HG03565 (cell line): Measurements from ENCODE around the gene ZSWIM8.
"Not testable (repeated sequence)": the region's sequence is repeated elsewhere in the genome, so short reads cannot be mapped to it uniquely, and the experiment has no call there.

Source experiments
- ATAC-seq: cut with Tn5 transposase; IDR thresholded peaks from one replicate; pipeline ENCODE4 v1.9.1; 2021; ENCODE audit warnings: mild to moderate bottlenecking, moderate library complexity; ENCODE audit not compliant: unreplicated experiment

Gene ZSWIM8, protein sequence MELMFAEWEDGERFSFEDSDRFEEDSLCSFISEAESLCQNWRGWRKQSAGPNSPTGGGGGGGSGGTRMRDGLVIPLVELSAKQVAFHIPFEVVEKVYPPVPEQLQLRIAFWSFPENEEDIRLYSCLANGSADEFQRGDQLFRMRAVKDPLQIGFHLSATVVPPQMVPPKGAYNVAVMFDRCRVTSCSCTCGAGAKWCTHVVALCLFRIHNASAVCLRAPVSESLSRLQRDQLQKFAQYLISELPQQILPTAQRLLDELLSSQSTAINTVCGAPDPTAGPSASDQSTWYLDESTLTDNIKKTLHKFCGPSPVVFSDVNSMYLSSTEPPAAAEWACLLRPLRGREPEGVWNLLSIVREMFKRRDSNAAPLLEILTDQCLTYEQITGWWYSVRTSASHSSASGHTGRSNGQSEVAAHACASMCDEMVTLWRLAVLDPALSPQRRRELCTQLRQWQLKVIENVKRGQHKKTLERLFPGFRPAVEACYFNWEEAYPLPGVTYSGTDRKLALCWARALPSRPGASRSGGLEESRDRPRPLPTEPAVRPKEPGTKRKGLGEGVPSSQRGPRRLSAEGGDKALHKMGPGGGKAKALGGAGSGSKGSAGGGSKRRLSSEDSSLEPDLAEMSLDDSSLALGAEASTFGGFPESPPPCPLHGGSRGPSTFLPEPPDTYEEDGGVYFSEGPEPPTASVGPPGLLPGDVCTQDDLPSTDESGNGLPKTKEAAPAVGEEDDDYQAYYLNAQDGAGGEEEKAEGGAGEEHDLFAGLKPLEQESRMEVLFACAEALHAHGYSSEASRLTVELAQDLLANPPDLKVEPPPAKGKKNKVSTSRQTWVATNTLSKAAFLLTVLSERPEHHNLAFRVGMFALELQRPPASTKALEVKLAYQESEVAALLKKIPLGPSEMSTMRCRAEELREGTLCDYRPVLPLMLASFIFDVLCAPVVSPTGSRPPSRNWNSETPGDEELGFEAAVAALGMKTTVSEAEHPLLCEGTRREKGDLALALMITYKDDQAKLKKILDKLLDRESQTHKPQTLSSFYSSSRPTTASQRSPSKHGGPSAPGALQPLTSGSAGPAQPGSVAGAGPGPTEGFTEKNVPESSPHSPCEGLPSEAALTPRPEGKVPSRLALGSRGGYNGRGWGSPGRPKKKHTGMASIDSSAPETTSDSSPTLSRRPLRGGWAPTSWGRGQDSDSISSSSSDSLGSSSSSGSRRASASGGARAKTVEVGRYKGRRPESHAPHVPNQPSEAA (N-terminal part only)

DNA sequence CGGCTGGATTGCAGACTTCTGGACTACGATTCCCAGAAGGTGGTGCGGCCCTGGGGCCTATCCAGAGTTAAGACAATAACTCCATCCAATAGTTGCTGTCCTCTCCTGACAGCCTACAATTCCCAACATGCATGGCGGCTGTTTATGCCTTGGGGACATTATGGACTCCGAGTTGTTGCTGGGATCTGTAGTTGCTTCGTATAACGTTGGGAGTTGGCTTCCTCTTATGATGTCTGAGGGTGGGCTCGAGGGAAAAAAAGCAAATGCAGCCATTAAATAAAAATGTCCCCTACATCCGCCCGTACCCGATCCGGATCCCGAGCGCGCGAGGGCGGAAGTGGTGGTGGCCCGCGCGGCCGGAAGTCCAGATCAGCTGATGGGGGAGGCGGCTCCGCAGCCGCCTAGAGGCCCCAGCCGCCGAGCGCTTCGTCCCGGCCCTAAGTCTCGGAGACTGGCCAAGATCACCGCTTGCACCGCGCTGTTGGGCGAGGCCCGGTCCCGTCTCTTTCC, at the start of gene ZSWIM8:
Gene ZSWIM8, plus strand, starts transcription at position 396 of the 510 bp plus-strand sequence. CDS start 273 bp downstream, outside the sequence.
- ATAC-seq, result peak; percentile 74

DNA sequence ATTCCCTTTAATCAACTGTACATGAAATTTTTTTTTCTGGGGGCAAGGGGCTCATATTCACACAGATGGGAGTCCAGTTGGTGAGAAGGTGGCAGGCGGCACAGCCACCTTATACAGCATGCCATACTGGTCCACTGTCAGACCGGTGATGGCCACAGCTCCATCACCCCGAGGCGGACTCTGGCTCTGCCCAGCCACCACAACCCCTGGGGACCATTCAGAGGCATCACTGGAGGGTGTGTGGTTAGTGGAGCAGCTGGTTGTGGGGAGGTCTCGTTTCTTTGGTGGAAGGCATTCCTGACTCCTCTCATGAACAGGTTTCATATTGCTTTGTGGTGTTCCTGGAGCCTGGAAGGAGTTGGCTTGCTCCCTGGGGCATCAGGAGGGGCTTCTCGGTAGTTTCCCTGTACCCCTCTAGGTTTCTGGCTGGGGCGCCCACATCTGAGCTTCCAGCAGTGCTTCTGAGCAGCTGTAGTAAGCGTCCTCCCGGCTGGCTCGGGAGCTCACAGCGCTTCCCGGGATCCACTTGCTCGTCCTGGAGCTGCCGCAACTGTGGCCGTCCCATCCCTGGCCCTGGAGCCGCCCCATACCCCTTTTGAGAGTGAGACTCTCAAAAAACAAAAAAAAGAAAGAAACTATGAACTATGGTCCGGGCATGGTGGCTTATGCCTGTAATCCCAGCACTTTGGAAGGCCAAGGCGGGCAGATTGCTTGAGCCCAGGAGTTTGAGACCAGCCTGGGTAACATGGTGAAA, 44.7 kb upstream of the ZSWIM8 start:
- not testable (repeated sequence) for ATAC-seq

DNA sequence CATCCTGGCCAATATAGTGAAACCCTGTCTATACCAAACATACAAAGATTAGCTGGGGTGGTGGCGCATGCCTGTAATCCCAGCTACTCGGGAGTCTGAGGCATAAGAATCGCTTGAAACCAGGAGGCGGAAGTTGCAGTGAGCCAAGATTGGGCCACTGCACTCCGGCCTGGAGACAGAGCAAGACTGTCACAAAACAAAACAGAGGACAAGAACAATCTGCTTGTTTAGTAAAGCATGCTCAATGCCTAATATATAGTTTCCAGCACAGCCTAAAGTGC, 43.0 kb upstream of the ZSWIM8 start:
- no peak for ATAC-seq

DNA sequence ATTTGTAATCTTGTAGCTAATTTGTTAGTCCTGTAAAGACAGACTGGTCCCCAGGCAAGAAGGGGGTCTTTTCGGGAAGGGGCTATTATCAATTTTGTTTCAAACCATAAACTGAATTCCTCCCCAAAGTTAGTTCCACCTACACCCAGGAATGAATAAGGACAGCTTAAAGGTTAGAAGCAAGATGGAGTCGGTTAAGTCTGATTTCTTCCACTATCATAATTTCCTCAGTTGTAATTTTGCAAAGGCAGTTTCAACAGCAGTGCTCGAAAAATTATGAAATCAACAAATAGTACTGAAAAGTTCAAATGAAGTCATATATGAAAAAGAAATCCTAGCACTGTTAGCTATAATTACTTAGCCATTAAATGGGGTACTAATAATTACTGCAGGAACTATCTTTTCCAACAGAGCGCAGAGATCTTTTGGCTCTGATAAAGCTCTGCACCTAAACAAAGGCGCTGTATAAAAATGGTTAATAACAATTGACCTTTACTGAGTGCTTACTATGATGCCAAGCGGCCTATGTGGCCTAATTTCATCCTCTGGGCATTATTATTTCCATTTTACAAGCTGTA, 42.0 kb upstream of the ZSWIM8 start:
- no peak for ATAC-seq

DNA sequence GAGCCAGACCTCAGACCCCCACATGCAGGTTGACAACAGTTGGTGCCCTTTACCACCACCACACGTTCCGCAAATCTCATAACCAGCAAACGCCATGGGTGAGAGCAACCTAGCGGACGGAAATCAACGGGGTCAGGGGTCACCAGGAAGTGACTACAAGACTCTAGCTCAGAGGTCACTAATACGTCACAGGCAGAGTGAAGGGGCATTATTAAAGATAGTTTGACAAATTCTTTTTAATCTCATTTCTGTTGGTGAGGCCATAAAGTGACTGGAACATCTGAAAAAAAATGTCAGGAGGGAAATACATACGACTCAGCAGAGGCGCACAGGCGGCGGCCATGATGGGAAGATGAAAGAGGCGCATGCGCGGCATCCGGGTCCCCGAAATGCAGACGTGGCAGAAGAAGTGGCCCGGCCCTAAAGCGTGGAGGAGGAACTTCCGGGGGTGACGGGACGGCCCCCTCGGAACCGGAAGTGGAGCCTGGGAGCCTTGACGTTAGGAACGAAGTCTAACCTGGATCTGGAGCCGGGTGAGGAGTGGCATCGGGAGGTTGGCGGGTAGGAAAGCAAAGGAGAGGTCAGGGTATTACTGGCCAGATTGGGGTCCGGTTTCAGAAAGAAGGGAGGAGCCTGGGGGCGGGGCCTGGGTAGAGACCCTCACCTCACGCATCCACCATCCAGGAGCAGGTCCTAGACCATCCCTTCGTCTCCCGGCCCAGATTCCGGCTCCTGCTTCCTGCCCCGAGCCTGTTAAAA, 41.3 kb upstream of the ZSWIM8 start, which contains the start of gene SEC24C:
Gene SEC24C, plus strand, starts transcription at position 468 of the 759 bp plus-strand sequence. CDS start 2,461 bp downstream, outside the sequence.
- peak; percentile 87 for ATAC-seq

DNA sequence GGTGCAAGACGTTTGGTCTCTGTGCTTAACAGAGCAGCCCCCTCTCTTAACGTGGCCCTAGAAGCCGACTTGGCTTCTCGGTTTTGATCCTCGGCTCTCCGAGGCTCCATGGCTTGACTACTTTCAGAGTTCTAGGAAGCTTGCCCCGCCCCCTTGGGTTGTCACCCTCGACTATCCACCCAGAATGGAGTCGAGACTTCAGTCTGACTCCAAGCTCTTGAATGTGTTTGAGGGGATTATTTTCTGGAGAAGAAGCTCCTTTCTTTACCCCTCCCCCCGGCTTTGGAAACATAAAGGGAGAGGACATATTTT, 40.8 kb upstream of the ZSWIM8 start:
- peak; percentile 10 for ATAC-seq

DNA sequence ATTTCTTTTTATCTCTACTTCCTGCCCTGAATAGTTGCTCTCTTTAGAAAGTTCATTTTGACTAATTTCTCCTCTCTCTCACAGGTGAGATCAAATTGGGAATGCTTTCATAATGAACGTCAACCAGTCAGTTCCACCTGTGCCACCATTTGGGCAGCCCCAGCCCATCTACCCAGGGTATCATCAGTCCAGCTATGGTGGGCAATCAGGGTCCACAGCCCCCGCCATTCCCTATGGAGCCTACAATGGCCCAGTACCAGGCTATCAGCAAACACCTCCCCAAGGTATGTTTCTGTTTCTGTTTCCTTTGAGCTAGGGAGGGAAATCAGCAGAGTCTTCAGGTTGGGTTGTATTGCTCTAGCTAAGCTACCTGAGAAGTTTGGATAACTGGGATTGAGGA, 38.7 kb upstream of the ZSWIM8 start:
- ATAC-seq, result no peak

DNA sequence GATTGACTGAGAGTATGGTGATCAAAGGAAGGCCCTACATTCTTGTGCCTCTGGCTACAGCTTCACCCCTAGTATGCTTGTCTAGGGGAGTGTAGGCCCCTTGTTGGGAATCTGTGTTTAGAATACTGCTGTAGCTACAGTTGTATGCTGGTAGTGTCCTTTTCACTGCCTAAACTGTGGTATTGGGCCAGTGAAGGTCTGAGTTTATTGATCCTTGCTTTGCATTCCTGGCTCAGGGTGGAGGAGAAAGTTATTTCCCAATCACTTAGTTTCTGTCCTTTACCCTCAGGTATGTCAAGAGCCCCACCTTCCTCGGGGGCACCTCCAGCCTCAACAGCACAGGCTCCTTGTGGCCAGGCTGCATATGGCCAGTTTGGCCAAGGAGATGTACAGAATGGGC, 34.6 kb upstream of the ZSWIM8 start:
- no peak for ATAC-seq

DNA sequence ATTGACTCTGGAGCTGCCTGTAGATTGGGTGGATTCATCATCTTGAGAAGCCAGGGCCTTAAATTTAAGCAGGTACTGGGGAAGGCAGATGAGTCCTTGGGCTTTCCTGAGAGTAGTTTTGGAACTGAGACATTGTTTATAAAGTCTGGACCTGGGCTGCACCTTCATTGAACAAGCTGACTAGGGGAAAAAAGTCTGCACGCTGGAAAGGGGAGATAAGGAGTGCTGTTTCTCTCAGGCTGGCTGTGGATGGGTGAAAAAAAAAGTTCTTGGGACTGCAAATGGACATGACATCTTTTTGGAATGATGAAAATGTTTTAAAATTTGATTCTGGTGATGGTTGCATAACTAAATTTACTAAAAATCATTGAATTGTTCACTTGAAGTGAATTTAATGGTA, 29.2 kb upstream of the ZSWIM8 start:
- ATAC-seq, result no peak

DNA sequence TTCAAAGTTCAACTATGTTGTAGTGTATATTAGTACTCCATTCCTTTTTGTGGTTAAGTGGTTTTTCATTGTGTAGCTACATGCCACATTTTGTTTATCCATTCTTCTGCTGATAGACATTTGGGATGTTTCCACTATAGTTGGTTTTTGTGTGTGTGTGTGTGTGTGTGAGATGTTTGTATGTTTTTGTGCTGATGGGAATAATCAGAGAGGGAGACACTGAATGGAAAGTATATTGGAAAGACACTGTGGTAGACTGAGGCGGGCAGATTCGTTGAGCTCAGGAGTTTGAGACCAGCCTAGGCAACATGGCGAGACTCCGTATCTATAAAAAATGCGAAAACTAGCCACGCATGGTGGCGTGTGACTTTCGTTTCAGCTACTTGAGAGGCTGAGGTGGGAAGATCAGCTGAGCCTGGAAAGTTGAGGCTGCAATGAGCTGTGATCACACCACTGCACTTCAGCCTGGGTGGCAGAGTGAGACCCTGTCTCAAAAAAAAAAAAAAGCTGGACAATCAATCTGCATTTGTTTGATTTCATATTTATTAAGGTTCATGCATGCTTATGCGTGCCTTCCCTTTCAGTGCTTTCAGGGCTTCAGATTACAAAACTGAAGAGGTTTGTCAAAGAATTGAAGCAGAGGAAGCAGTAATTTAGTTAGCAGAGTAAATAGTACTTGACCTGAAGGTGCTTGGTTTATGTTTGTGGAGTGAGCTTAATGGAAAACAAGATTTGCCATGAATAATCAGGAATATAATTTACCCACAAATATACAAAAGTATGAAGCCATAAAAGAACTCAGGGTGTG, 26.5 kb upstream of the ZSWIM8 start:
- ATAC-seq, result no peak

DNA sequence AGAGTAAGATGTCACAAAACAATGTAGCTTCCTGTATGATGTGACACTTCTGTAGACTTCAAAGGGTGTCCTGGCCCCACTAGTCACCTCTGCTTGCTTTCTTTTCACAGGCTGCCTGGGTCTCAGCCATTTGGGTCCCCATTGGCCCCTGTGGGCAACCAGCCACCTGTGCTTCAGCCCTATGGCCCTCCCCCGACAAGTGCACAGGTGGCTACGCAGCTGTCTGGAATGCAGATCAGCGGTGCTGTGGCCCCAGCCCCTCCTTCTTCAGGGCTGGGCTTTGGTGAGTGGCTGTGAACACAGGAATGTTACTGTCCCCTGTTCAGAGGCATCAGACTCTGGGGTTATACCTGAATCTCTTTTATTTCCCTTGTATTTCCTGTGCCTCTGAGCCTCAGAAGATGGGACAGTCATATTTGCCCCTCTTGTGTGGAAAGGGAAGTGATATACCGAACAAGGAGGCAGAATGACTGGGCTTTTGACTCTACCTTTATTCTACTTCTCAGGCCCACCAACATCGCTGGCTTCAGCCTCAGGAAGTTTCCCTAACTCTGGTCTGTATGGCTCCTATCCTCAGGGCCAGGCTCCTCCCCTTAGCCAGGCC, 25.8 kb upstream of the ZSWIM8 start:
- ATAC-seq, result no peak

DNA sequence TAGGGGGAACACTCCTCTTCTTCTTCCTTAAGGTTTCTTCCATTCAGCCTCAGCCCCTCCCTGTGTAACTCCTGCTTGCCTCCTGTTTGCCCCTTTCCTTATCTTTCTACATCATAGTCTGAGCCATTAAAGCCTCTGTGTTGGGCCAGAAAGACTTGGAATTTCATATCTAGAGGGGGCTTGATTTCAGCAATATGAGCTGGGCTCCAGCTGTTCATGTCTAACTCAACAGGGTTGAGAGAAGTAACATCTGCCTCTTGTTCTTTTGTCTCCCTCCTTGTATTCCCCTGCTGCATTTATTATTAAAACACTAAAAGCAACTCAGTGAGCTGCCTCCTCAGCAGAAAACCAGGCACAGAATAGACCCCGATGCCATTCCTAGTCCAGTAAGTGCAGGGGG, 23.6 kb upstream of the ZSWIM8 start:
- ATAC-seq, result no peak

DNA sequence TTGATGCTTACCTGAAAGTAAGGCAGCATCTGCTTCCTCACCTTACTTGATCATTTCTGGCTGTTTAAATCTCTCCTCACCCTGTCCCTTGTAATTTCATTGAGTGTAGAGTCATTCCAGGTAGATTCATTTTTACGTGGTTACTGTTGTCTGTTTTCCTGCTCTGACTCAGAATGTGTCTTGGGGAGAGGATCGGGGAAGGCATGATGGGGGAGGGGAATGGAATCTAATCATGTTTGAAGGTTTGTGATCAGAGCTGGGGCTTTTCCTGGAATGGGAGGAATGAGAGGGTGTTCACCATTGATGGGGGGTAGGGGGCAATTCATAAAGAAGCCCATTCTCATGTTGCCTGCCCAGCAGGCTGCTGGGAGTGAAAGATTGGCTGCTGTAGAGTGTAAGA, 22.5 kb upstream of the ZSWIM8 start:
- ATAC-seq, result no peak

DNA sequence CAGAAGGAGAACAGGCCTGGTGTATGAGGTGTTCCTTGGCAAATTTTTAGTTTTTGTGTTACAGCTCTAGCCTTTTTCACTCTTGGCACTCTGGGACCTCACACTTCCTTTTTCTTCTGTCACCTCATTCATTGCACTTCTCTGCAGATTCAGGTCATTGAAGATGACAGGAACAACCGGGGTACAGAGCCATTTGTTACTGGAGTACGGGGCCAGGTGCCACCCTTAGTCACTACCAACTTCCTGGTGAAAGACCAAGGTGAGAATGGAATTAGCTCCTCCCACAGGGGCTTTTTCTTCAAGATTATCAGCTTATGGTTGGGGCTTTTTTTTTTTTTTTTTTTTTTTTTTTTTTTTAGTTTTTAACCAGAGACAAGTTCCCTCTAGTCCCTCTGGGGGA, 22.1 kb upstream of the ZSWIM8 start:
- no peak for ATAC-seq

DNA sequence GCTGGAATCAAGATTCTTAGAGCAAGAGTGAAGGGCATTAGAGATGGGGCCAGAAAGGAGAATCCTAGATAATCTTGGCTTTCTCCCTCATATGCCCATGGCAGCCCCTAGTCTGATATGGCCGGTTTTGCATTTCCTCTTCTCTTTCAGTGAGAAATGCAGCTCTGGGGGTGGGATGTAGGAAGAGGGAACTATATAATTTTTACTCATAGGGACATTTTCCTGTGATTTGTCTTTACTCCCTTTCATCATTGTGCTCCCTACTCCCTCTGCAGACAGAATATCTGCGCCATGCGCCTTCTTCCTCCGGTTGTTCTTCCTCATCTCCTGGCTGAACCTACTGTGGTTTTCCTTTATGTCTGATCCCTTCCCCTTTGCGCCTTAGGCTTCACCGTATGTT, 20.3 kb upstream of the ZSWIM8 start:
- ATAC-seq, result no peak

DNA sequence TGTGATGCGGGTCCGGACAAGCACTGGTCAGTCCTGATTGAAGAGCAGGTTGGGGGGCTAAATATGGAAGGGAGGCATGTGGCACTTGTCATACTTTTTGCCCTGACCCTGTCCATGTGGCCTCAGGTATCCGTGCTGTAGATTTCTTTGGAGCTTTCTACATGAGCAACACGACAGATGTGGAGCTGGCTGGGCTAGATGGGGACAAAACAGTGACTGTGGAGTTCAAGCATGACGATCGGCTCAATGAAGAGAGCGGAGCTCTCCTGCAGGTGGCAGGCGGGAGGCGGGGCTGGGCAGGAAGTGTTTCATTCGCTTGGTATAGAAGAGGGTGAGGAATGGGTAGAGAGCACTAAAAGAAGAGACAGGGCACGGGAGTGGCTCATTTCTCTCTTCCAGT, 16.5 kb upstream of the ZSWIM8 start:
- ATAC-seq, result no peak

DNA sequence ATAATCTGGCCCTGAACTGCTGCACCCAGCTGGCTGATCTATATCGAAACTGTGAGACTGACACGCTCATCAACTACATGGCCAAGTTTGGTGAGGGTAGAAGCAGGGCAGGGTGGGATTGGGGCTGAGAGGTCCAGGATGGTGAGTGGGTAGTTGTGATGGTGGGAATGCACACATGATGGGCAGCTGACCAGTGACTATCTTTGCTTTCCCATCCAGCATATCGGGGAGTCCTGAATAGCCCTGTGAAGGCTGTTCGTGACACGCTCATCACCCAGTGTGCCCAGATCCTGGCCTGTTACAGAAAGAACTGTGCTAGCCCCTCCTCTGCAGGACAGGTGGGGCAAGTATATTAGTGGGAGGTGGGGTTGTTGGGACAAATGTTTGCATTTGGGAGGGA, 16.0 kb upstream of the ZSWIM8 start:
- ATAC-seq, result no peak

DNA sequence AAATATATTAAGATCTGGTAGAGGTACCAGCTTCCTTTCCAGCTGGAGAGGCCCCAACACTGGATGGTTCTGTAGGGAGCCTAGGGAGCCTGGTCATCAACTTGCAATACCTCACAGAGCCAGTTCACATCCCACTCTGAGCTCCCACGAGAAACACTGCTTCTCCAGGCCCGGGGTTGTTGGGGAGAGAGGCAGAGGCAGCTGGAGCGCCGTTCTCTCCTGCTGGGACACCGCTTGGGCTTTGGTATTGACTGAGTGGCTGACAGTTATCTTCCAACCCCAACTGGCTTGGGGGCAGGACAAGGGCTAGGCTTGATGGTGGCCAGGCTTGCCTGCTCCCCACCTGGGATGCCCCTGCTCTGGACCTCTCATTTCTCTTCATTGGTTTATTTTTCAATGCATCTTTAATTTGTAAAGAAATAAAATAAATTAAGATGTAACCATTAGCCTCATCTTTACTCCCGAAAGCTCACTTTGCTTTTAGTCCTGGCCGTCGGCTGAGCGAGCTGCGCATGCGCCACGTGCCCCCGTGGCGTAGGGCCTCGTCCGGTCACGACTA, 13.6 kb upstream of the ZSWIM8 start:
- ATAC-seq, result peak; percentile 2
